GM21576 (cell line): ENCODE results near the gene SF3B6.
A peak's percentile ranks its signal among the peaks of the same experiment; 100 is the strongest.
"Not testable (repeated sequence)": the region's sequence is repeated elsewhere in the genome, so short reads cannot be mapped to it uniquely, and the experiment has no call there.

Experiments used
- ATAC-seq: cut with Tn5 transposase; IDR thresholded peaks from one replicate; pipeline ENCODE4 v1.9.1; 2021; ENCODE audit warnings: mild to moderate bottlenecking, moderate library complexity; ENCODE audit not compliant: unreplicated experiment

The SF3B6 gene

GRCh38 chr2:24075915-24076848, at the start of gene SF3B6:
Gene SF3B6, minus strand, starts transcription at chr2:24076326. Its CDS starts 97 bp downstream, at chr2:24076229.
- peak; percentile 93 for ATAC-seq

- ATAC-seq, result peak; percentile 8
These were observed 47.9 kb upstream of the SF3B6 start for GRCh38 chr2:24123922-24124580.

GRCh38 chr2:24123195-24123921, 47.2 kb upstream of the SF3B6 start, which contains the start of the genes FAM228B and PFN4:
Gene FAM228B, plus strand, starts transcription at chr2:24123469. Its CDS starts 893 bp downstream, at chr2:24124362.
Gene PFN4, minus strand, starts transcription at chr2:24123334. Its CDS starts 799 bp downstream, at chr2:24122535.
- peak; percentile 74 for ATAC-seq

GRCh38 chr2:24122366-24123194, 46.5 kb upstream of the SF3B6 start:
- no peak for ATAC-seq

GRCh38 chr2:24121469-24121868, 45.3 kb upstream of the SF3B6 start:
- ATAC-seq, result no peak

GRCh38 chr2:24121066-24121465, 44.9 kb upstream of the SF3B6 start:
- ATAC-seq, result no peak

- no peak for ATAC-seq
These were observed 41.8 kb upstream of the SF3B6 start for GRCh38 chr2:24117902-24118301.

GRCh38 chr2:24115057-24115456, 38.9 kb upstream of the SF3B6 start:
- ATAC-seq, result no peak

- no peak for ATAC-seq
These were observed 35.3 kb upstream of the SF3B6 start for GRCh38 chr2:24111407-24111901.

GRCh38 chr2:24110660-24111303, 34.7 kb upstream of the SF3B6 start:
- no peak for ATAC-seq

- ATAC-seq, result not testable (repeated sequence)
These were observed 33.3 kb upstream of the SF3B6 start for GRCh38 chr2:24109431-24109830.

GRCh38 chr2:24107336-24107735, 31.2 kb upstream of the SF3B6 start:
- ATAC-seq, result no peak

- no peak for ATAC-seq
These were observed 30.7 kb upstream of the SF3B6 start for GRCh38 chr2:24106786-24107185.

- ATAC-seq, result no peak
These were observed 29.7 kb upstream of the SF3B6 start for GRCh38 chr2:24105816-24106215.

- no peak for ATAC-seq
These were observed 28.8 kb upstream of the SF3B6 start for GRCh38 chr2:24104906-24105305.

GRCh38 chr2:24104110-24104650, 28.1 kb upstream of the SF3B6 start:
- no peak for ATAC-seq

GRCh38 chr2:24102677-24103076, 26.6 kb upstream of the SF3B6 start:
- ATAC-seq, result no peak

- ATAC-seq, result no peak
These were observed 25.9 kb upstream of the SF3B6 start for GRCh38 chr2:24101992-24102391.

- not testable (repeated sequence) for ATAC-seq
These were observed 24.6 kb upstream of the SF3B6 start for GRCh38 chr2:24100732-24101131.
